Embryonic facial prominence (tissue), 1 donor: Measurements from ENCODE around the gene CPEB2.
"Not testable (repeated sequence)": the region's sequence is repeated elsewhere in the genome, so short reads cannot be mapped to it uniquely, and the experiment has no call there.

Experiments
- DNase-seq: peaks from one replicate; pipeline ENCODE4 v3.0.0-alpha.2; 2016; ENCODE audit errors: extremely low spot score

Gene CPEB2

GRCh38 chr4:15054541-15054940 is 52.3 kb downstream of the CPEB2 start:
- DNase-seq: no peak

GRCh38 chr4:15060213-15060612 is 57.9 kb downstream of the CPEB2 start:
- DNase-seq: no peak

- no peak for DNase-seq
Measured at GRCh38 chr4:15063341-15063740, 61.1 kb downstream of the CPEB2 start.

- DNase-seq: no peak
Measured at GRCh38 chr4:15065516-15065915, 63.2 kb downstream of the CPEB2 start.

GRCh38 chr4:15066140-15066539 is 63.9 kb downstream of the CPEB2 start:
- no peak for DNase-seq

- DNase-seq: no peak
Measured at GRCh38 chr4:15068298-15068697, 66.0 kb downstream of the CPEB2 start.

- DNase-seq: no peak
Measured at GRCh38 chr4:15075875-15076274, 73.6 kb downstream of the CPEB2 start.

- DNase-seq: no peak
Measured at GRCh38 chr4:15077969-15078368, 75.7 kb downstream of the CPEB2 start.

GRCh38 chr4:15078682-15079642 is 76.7 kb downstream of the CPEB2 start:
- DNase-seq: no peak

GRCh38 chr4:15084780-15085179 is 82.5 kb downstream of the CPEB2 start:
- no peak for DNase-seq

GRCh38 chr4:15085762-15086161 is 83.5 kb downstream of the CPEB2 start:
- DNase-seq: not testable (repeated sequence)

GRCh38 chr4:15086259-15086658 is 84.0 kb downstream of the CPEB2 start:
- not testable (repeated sequence) for DNase-seq

GRCh38 chr4:15088394-15089035 is 86.2 kb downstream of the CPEB2 start:
- DNase-seq: no peak

GRCh38 chr4:15089979-15090378 is 87.7 kb downstream of the CPEB2 start:
- DNase-seq: no peak

GRCh38 chr4:15100380-15100779 is 98.1 kb downstream of the CPEB2 start:
- no peak for DNase-seq

- DNase-seq: no peak
Measured at GRCh38 chr4:15100994-15101695, 98.9 kb downstream of the CPEB2 start.

- DNase-seq: no peak
Measured at GRCh38 chr4:15104825-15105224, 102.5 kb downstream of the CPEB2 start.

GRCh38 chr4:15106399-15106798 is 104.1 kb downstream of the CPEB2 start:
- no peak for DNase-seq

GRCh38 chr4:15109600-15109999 is 107.3 kb downstream of the CPEB2 start:
- DNase-seq: no peak

- DNase-seq: no peak
Measured at GRCh38 chr4:15110120-15110571, 107.9 kb downstream of the CPEB2 start.

GRCh38 chr4:15116509-15117079 is 114.3 kb downstream of the CPEB2 start:
- no peak for DNase-seq
